Peyer's patch (tissue), 4 donors: ENCODE data around the gene ADAMTSL3.

Experiments used
- POLR2A ChIP-seq, 2 donors: fragments of 450-650 bp; IDR thresholded peaks; one replicate each; pipeline ENCODE4 v1.5.1; 2017; ENCODE audit warnings: antibody characterized with exemption in 2 of 2, mild to moderate bottlenecking in 2 of 2, moderate library complexity in 2 of 2
- TF ChIP-seq, protein P1 (sequence below), 6 experiments: fragments of 450-650 bp in 4 of 6; fragments of 200-600 bp in 2 of 6; sonication (generic) in 1 of 6; IDR thresholded peaks; one replicate each; pipeline ENCODE4 v1.5.1; 2017 to 2019; ENCODE audit warnings: antibody characterized with exemption in 6 of 6, mild to moderate bottlenecking in 3 of 6, moderate library complexity in 1 of 6

DNA sequence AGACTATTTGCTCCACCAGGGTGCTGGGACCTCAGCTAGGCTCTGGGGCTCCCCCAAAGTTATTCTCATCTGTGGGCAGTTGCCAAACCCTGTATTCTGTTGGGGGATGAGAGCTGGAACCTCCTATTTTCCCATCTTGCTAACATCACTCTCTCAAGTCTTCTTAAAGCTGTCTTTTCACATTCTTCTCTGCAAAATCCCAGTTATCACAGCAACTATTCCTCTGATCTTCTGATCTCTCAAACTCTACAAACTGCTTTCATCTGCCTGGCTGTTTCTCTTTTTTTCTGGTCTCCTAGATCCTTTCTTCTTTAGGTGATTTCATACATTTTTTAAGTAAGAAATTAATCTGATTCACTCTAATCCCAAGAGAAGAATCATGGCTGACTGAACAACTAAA is 10.7 kb upstream of the ADAMTSL3 start:
- TF ChIP-seq, protein P1, sequence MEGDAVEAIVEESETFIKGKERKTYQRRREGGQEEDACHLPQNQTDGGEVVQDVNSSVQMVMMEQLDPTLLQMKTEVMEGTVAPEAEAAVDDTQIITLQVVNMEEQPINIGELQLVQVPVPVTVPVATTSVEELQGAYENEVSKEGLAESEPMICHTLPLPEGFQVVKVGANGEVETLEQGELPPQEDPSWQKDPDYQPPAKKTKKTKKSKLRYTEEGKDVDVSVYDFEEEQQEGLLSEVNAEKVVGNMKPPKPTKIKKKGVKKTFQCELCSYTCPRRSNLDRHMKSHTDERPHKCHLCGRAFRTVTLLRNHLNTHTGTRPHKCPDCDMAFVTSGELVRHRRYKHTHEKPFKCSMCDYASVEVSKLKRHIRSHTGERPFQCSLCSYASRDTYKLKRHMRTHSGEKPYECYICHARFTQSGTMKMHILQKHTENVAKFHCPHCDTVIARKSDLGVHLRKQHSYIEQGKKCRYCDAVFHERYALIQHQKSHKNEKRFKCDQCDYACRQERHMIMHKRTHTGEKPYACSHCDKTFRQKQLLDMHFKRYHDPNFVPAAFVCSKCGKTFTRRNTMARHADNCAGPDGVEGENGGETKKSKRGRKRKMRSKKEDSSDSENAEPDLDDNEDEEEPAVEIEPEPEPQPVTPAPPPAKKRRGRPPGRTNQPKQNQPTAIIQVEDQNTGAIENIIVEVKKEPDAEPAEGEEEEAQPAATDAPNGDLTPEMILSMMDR (IDR thresholded peaks at IDR 0.05), result no peak
- TF ChIP-seq POLR2A (IDR thresholded peaks at IDR 0.05), result no peak
